Vagina (tissue), 2 donors: ENCODE measurements around the gene GPRC5D. TPM values are rescaled to one million over a fixed set of nuclear protein-coding genes. Genes with fewer than 3 reads are reported as not detected.

Source experiments
- DNase-seq, 2 donors: peaks; one replicate each; pipeline ENCODE4 v3.0.0-alpha.2; 2017; ENCODE audit errors: extremely low spot score in 2 of 2
- H3K27ac ChIP-seq: fragments of 200-600 bp; sonication (generic); one replicate; pipeline ENCODE4 v1.5.1; 2019
- H3K27me3 ChIP-seq: fragments of 200-600 bp; sonication (generic); one replicate; pipeline ENCODE4 v1.5.1; 2019
- H3K36me3 ChIP-seq, 2 donors: fragments of 200-600 bp; sonication (generic); one replicate each; pipeline ENCODE4 v1.5.1; 2017 to 2019
- H3K4me1 ChIP-seq: fragments of 200-600 bp; sonication (generic); one replicate; pipeline ENCODE4 v1.5.1; 2019
- H3K4me3 ChIP-seq, 2 donors: fragments of 200-600 bp; sonication (generic); 1 replicate in 1 of 2; 2 replicates in 1 of 2; pipeline ENCODE4 v1.5.1; 2016 to 2019
- H3K9me3 ChIP-seq: fragments of 200-600 bp; sonication (generic); one replicate; pipeline ENCODE4 v1.5.1; 2019
- CTCF ChIP-seq, 3 experiments: fragments of 450-650 bp in 2 of 3; fragments of 200-600 bp in 1 of 3; sonication (generic) in 1 of 3; IDR thresholded peaks; one replicate each; pipeline ENCODE4 v1.5.1; 2017 to 2019; ENCODE audit warnings: antibody characterized with exemption in 3 of 3, mild to moderate bottlenecking in 2 of 3, moderate library complexity in 2 of 3
- POLR2A ChIP-seq, 2 donors: fragments of 450-650 bp; IDR thresholded peaks; one replicate each; pipeline ENCODE4 v1.6.1; 2017; ENCODE audit warnings: antibody characterized with exemption in 2 of 2, mild to moderate bottlenecking in 2 of 2, moderate library complexity in 2 of 2
- POLR2AphosphoS5 ChIP-seq, 2 donors: sonication (generic); formaldehyde crosslinking; IDR thresholded peaks; one replicate each; pipeline ENCODE4 v1.9.0; 2017; ENCODE audit warnings: antibody characterized with exemption in 2 of 2, mild to moderate bottlenecking in 2 of 2, low read depth in 1 of 2; ENCODE audit not compliant: insufficient read depth in 1 of 2
- intact Hi-C: fragments of 100-400 bp; cut with DNase I; formaldehyde crosslinking; loops from one replicate; pipeline ENCODE4 v1.15.1; 2023
- total RNA-seq: library from RNA; depleted of rRNA; stranded (reverse); fragments of >200 nt; gene quantifications from one replicate; pipeline ENCODE4 v1.2.3, GENCODE V29; 2016

Gene GPRC5D
- total RNA-seq, 1 donor from 2014 or later: not detected

DNA sequence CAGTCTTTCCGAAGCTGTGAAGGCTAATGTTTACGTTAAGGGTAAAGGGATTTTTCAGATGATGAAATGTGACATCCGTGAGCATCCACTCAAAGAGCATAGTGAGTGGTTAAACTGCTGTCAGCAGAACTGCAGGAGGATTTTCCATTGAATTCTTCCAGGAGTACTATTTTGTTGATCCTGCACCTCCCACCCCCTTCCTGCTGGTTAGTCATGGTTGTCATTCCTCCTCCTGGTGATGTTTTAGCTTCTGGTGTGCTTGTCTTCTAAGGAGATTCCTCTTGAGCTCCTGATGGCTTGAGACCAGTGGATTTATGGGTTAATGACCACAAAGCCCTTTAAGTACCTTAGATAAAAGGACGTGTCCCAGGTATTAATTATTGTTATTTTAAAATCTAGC, 2.4 kb upstream of the GPRC5D start:
- no peaks in the 10 kb centered on the region for H3K9me3 ChIP-seq
- H3K27ac ChIP-seq: no peak overlapping the region
- no peaks in the 10 kb centered on the region for H3K36me3 ChIP-seq
- no peak for DNase-seq
- no peak overlapping the region for H3K4me3 ChIP-seq
- H3K27me3 ChIP-seq: no peaks in the 10 kb centered on the region
- intact Hi-C loops: no loop called here
- H3K4me1 ChIP-seq: no peaks in the 10 kb centered on the region
- no peak for TF ChIP-seq POLR2AphosphoS5 (IDR thresholded peaks at IDR 0.05; ENCODE audit: insufficient read depth in 1 of 2, low read depth in 1 of 2)
- TF ChIP-seq CTCF (IDR thresholded peaks at IDR 0.05): no peak
- TF ChIP-seq POLR2A (IDR thresholded peaks at IDR 0.05): no peak

- intact Hi-C loops: no loop called here
- no peak for TF ChIP-seq CTCF (IDR thresholded peaks at IDR 0.05)
- no peak for TF ChIP-seq POLR2A (IDR thresholded peaks at IDR 0.05)
- no peak for TF ChIP-seq POLR2AphosphoS5 (IDR thresholded peaks at IDR 0.05; ENCODE audit: insufficient read depth in 1 of 2, low read depth in 1 of 2)
- no peak for DNase-seq
- no peaks in the 10 kb centered on the region for H3K4me1 ChIP-seq
- H3K36me3 ChIP-seq: no peaks in the 10 kb centered on the region
- H3K9me3 ChIP-seq: no peaks in the 10 kb centered on the region
- no peaks in the 10 kb centered on the region for H3K27me3 ChIP-seq
- H3K4me3 ChIP-seq: no peak overlapping the region
- H3K27ac ChIP-seq: no peak overlapping the region
Observed at GRCh38 chr12:12951504-12951903, 466 bp downstream of the GPRC5D start.

DNA sequence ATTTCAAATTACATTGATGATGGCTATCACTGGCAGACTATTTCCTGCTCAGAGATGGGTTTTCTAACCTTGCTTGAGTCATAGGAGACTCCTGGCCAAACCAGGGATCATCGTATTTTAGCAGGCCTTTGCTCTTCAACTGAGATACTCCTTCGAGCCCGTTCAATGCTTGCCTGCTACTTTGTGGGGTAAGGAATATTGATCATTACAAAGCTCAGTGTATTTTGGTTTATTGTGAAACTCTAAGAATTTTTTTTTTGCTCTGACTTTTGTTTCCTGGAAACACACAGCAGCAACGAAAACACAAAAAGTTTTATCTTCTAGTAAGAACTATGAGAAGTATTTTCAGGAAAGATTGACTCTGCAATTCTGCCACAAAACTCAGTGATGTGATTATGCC, 4.1 kb downstream of the GPRC5D start:
- H3K9me3 ChIP-seq: no peaks in the 10 kb centered on the region
- no peak overlapping the region for H3K4me3 ChIP-seq
- no peaks in the 10 kb centered on the region for H3K36me3 ChIP-seq
- DNase-seq: no peak
- H3K27me3 ChIP-seq: no peaks in the 10 kb centered on the region
- H3K4me1 ChIP-seq: no peaks in the 10 kb centered on the region
- intact Hi-C loops: no loop called here
- no peak overlapping the region for H3K27ac ChIP-seq
- TF ChIP-seq POLR2A (IDR thresholded peaks at IDR 0.05) (no peak), CTCF (IDR thresholded peaks at IDR 0.05) (no peak), POLR2AphosphoS5 (IDR thresholded peaks at IDR 0.05; ENCODE audit: insufficient read depth in 1 of 2, low read depth in 1 of 2) (no peak)

GRCh38 chr12:12946686-12947355, 5.1 kb downstream of the GPRC5D start:
- intact Hi-C loops: no loop called here
- no peaks in the 10 kb centered on the region for H3K36me3 ChIP-seq
- H3K27ac ChIP-seq: no peak overlapping the region
- H3K27me3 ChIP-seq: no peaks in the 10 kb centered on the region
- no peak for TF ChIP-seq POLR2AphosphoS5 (IDR thresholded peaks at IDR 0.05; ENCODE audit: insufficient read depth in 1 of 2, low read depth in 1 of 2)
- TF ChIP-seq CTCF (IDR thresholded peaks at IDR 0.05): no peak
- no peak for TF ChIP-seq POLR2A (IDR thresholded peaks at IDR 0.05)
- no peaks in the 10 kb centered on the region for H3K4me1 ChIP-seq
- DNase-seq: peak in 1 of 2 donors; percentile 42
- no peak overlapping the region for H3K4me3 ChIP-seq
- H3K9me3 ChIP-seq: no peaks in the 10 kb centered on the region

DNA sequence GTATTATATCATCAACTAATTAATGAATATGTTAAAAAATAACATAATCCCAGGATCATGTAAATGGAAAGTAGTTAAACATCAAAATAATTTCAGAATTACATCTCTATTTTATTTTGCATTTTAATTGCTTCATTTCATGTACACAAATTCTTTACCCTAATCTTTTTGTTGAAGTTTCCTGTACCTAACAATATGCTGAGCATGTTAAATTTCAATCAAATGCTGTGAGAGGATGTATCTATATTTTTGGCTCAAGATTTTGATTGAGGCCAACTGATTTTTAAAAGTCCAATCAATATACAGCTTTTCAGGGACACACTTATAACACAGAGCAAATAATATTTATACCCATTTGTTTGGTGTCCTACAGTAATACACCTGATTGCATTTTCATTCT, 6.4 kb downstream of the GPRC5D start:
- intact Hi-C loops: no loop called here
- no peaks in the 10 kb centered on the region for H3K4me1 ChIP-seq
- no peaks in the 10 kb centered on the region for H3K9me3 ChIP-seq
- no peak overlapping the region for H3K27ac ChIP-seq
- H3K36me3 ChIP-seq: no peaks in the 10 kb centered on the region
- no peaks in the 10 kb centered on the region for H3K27me3 ChIP-seq
- DNase-seq: no peak
- TF ChIP-seq POLR2A (IDR thresholded peaks at IDR 0.05) (no peak), CTCF (IDR thresholded peaks at IDR 0.05) (no peak), POLR2AphosphoS5 (IDR thresholded peaks at IDR 0.05; ENCODE audit: insufficient read depth in 1 of 2, low read depth in 1 of 2) (no peak)
- no peak overlapping the region for H3K4me3 ChIP-seq
